ENCODE data around the gene CIC.

DNA sequence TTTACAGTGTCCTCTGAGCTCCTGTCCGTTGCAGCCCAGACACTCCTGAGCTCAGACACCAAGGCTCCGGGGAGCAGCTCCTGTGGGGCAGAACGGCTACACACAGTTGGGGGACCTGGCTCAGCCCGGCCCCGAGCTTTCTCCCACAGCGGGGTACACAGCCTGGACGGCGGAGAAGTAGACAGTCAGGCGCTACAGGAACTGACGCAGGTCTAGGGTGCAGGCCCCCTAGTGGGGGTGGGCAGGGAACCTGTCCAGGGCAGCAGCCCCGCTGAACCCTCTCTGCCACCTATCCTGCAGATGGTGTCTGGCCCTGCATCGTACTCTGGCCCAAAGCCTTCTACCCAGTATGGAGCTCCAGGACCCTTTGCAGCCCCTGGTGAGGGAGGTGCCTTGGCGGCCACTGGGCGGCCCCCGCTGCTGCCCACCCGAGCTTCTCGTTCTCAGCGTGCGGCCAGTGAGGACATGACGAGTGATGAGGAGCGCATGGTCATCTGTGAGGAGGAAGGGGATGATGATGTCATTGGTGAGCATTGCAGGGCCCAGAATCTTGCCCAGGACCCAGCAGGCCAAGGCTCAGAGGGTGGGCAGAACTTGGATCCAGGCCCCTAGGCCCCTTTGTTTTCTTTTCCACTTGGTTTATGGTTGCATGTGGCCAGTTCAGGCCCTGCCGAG is 20.0 kb downstream of the CIC start:
- TF ChIP-seq PML (IDR thresholded peaks at IDR 0.05; ENCODE audit: low read length) (no peak), KAT2A (conservative IDR thresholded peaks at IDR 0.05; ENCODE audit: control insufficient read depth, low read depth, low read length) (no peak)

Data from GM12878 (cell line).